HG03342 (cell line): Measurements from ENCODE around the gene OLIG2.

Experiments used
- ATAC-seq: cut with Tn5 transposase; IDR thresholded peaks from one replicate; pipeline ENCODE4 v1.9.1; 2021; ENCODE audit warnings: mild to moderate bottlenecking, moderate library complexity; ENCODE audit not compliant: unreplicated experiment

OLIG2 gene

DNA sequence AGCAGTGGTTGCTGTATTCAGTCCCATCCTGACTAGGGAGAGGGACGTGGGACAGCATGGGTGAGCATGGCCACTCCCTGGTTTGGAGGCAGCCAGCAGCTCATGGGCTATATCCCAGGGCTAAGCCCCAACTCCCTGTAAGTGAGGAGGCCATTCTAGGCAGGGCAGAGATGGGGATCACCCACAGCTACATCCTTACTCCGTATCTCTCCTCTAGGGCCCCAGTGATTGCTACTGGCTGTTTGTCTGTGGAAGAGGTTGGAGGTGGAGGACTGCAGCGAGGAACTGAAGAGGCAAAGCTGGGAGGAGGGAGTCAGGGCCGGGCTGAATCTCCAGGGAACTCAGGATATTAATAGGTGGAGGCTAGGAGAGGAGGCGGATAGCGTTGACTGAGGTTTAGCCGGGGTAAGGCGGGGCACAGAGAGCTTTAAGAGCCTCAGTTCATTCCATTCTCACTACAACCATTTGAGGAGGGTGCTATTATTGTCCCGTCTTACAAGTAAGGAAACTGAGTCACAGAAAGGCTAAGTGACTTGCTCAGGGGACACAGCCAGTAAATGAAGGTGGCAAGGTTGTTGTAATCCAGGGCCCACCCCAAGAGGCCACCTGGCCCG is 6.8 kb downstream of the OLIG2 start:
- ATAC-seq = no peak

DNA sequence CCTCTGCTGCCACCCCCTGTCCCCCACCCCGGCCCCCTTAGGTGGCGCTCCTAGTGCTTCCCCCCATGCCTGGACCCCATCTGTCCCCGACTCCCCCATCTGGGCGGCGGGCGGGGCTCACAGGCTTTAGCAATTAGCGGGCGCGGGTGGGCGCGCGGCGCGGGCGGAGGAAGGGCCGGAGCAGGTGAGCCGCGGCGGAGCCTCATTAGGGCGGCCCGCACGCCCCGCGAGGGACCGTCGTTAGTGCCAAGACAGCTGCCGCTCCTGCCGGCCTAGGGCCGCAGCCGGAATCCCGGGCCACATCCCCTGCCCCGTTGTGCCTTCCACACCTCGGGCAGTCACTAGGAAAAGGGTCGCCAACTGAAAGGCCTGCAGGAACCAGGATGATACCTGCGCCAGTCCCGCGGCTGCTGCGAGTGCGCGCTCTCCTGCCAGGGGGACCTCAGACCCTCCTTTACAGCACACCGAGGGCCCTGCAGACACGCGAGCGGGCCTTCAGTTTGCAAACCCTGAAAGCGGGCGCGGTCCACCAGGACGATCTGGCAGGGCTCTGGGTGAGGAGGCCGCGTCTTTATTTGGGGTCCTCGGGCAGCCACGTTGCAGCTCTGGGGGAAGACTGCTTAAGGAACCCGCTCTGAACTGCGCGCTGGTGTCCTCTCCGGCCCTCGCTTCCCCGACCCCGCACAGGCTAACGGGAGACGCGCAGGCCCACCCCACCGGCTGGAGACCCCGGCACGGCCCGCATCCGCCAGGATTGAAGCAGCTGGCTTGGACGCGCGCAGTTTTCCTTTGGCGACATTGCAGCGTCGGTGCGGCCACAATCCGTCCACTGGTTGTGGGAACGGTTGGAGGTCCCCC is 7.6 kb downstream of the OLIG2 start:
- ATAC-seq = no peak

- no peak for ATAC-seq
Observed at GRCh38 chr21:33033961-33034413, 8.3 kb downstream of the OLIG2 start.

DNA sequence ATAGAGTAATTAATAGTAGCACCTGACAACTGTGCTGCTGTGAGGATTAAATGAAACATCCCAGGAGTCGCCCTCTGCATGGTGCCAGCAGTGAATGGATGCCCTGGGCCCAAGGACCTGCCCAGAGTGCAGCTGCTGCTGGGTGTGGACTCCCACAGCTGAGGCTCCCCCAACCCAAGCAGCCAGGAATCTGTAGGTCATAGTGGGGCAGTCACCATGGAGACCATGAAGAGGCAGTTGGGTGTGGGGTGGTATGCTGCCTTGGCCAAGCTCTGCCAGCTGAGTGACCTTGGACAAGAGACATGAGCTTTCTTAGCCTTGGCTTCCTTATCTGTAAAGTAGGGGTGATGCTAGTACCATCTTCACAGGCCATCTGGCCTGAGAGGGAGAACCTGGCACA is 9.4 kb downstream of the OLIG2 start:
- ATAC-seq = no peak

- ATAC-seq = no peak
Observed at GRCh38 chr21:33036430-33037162, 10.9 kb downstream of the OLIG2 start.

DNA sequence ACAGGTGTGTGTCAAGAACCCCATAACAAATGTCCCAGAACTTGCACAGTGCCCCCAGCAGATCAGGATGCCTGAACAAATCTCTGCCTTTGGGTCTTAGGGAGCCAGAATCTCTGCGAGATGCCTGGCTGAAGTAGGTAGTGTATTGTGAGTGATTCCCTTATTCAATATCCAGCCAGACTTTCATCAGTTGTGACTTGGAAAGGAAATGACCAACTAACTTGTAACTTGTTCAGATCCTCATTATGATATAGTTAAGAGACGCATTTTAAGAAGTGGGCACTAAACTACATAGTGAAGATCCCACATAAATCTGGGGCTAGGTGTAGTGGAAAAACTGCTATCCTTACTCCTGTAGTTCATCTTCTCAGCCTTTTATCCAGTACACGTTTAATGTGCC is 11.8 kb downstream of the OLIG2 start:
- ATAC-seq = no peak

DNA sequence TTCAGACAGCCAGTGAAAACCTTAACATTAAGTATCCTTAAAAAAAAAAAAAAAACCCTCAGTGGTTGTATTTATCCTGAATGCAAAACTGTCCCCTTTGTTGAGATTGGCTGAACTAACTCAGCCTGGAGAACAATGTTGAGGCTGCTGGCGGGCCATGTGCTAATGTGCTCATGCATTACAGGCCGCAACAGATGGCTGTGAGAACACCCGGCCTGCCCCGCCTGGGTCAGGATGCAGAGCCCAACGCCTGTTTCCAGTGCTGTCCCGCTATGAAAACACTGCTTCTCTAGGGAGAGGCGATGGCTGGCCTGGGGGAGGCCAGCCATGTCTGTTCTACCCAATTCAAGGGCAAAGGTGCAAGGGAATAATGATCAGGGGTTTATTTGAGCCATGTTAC is 13.8 kb downstream of the OLIG2 start:
- no peak for ATAC-seq

- no peak for ATAC-seq
Observed at GRCh38 chr21:33040215-33040614, 14.5 kb downstream of the OLIG2 start.

DNA sequence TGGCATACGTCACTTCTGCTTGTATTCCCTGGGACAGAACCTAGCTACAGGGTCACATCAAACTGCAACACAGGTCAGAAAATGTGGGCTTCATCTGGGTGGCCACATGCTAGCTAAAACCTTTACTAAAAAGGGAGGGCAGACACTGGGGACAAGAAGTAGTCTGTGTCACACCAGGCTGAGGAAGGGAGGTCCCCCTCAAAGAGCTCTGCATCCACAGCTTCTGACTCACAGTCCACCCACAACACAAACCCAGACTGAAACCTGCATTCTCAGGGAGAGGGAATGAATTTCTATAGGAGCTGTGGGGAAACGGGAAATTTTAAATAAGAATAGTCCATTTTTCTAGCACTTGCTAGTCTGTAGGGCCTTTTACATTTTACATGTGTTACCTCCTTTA is 16.2 kb downstream of the OLIG2 start:
- ATAC-seq = no peak

DNA sequence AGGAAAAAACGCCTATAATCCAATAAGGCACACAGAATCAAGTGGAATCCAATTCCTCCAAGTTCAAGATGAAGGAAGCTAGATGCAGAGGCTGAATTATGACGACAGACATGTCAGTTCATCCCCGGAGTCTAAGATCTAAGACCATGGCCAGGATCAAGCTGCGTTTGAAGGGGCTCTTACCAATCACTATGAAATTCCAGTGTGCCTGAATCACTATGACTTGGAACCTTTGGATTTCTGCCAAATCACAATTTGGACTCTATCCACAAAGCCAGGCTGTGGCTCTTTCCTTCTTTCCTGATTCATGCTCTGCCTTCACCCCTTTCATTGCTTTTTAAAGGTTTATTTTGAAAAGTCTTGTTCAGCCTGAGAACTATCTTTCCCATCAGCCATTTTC is 17.1 kb downstream of the OLIG2 start:
- no peak for ATAC-seq

DNA sequence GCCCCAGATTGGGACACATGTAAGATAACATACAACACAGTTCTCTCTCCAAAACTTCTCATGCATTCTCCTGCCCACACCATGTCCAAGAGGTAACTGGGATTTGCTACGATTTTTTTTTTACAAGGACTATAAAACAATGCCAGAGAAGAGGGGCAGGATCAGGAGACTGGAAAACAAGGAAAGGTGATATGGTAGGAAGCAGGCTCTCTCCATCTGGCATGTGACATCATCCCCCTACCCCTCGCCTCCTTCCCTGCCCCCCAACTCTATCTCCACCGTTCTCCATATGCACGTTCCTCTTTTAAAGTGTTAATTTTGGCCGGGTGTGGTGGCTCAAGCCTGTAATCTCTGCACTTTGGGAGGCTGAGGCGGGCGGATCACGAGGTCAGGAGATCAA is 20.7 kb downstream of the OLIG2 start:
- no peak for ATAC-seq

- ATAC-seq = no peak
Observed at GRCh38 chr21:33047231-33047630, 21.5 kb downstream of the OLIG2 start.

DNA sequence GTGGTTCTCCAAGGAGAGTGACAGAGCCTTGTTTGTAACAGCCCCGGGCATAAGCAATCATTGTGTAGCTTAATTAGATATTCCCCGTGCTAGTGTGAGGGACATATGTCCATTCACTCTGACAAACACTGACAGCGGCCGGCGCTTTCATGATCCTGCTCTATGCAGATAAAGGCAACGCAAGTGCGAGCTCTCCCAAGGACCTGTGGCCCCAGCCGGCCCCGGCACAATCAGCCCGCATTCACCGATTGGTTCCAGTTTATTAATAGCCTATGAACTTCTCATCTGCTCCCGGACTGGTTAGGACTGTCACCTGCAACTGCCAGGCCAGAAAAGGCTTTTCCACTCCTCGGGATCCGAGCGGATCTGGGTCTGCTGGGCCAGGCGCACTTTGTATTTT is 26.2 kb downstream of the OLIG2 start:
- ATAC-seq = no peak

DNA sequence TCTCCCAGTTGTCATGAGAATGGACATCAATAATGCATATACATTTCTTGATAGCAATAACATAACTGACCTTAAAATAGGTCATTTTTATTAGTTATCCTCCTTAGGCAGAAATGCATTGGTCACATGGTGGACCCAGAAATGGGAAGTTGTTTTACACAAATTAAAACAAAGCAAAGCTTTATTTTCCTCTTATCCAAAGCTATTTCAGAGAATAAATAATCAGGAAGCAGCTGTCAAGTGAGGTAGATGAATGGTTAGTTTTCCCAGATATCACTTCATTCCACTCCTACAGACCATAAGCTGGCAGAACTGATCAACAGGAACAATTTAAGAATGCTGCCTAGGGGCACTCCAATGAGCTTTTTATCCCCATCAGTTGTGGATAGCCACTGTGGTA is 28.2 kb downstream of the OLIG2 start:
- ATAC-seq = no peak

DNA sequence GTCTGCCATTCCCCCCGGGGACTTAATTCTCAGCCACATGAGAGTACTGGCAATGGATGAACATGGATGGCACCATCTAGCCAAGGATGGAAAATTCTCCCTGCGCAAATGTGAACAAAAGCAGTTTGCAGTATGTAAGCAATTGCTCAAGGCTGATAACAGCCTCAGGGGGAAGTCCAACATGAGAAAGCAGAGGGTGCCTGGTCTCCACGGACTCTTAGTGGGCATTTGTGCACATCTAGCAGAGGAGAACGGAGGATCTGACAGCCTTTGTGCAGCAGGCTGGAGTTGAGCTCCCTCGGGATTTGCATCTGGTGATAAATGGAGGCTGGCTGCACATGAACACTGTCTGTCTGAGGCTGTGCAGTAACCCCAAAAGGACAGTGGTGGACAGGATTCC is 30.3 kb downstream of the OLIG2 start:
- no peak for ATAC-seq

GRCh38 chr21:33057385-33057940 is 31.7 kb downstream of the OLIG2 start:
- ATAC-seq = no peak

GRCh38 chr21:33058527-33058926 is 32.8 kb downstream of the OLIG2 start:
- ATAC-seq = no peak

GRCh38 chr21:33058957-33059356 is 33.2 kb downstream of the OLIG2 start:
- ATAC-seq = no peak

DNA sequence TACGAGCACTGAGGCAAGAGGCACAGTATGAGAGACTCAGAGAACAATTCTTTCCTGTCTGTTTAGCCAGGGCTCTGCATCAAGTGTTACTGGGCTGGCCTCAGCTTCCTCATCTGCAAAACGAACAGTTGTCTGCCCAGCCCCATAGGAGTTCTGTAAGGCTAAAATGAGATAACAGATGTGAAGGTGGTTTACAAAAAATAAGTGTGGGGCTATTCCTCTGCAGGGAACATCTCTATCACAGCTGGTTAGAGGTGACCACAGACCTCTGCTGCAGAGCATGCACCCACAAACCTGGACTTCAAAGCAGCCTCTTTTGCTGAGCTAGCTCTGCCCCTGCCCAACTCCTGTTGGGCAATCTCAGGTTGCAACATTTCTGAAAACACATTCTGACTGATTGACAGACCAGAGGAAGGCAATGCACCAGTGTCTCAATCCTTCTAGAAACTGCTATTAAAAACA is 33.7 kb downstream of the OLIG2 start:
- no peak for ATAC-seq

- no peak for ATAC-seq
Observed at GRCh38 chr21:33061233-33061632, 35.5 kb downstream of the OLIG2 start.

DNA sequence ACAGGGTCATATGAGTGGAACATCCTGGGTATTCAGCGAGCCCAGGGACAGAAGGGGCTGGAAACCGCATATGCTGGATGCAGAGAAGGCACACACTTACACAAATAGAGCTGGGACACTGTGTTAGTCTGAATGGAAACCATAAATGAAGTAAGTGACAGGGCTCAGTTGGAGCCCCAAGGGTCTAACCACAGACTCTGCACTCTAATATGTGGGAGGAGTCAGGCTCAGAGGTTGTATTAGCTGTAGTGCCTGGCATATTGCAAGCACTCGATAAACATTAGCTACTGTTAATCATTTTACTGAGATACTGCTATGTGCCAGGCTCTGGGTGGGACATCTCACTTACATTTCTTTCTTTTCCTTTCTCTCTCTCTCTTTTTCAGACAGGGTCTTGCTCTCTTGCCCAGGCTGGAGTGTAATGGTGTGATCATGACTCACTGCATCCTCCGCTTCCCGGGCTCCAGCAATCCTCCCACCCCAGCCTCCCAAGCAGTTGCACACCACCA is 37.7 kb downstream of the OLIG2 start:
- ATAC-seq = no peak
